Keratinocyte (primary cell): ENCODE measurements around the gene TP53AIP1. TPM values are rescaled to one million over a fixed set of nuclear protein-coding genes. Genes with fewer than 3 reads are reported as not detected.
A peak's percentile ranks its signal among the peaks of the same experiment; 100 is the strongest.

Source experiments
- DNase-seq: peaks from one replicate; pipeline ENCODE4 v3.0.0-alpha.2; 2011; ENCODE audit warnings: low read depth, missing footprints, low spot score
- FAIRE-seq: peaks from 2 replicates; lab custom pipeline; 2011; peaks lifted over from hg19 to GRCh38; lab: Jason Lieb, UNC
- H2AFZ ChIP-seq: 2 replicates; pipeline ENCODE4 v1.6.0; 2012; ENCODE audit warnings: low read length, control low read depth, inconsistent platforms; ENCODE audit not compliant: control insufficient read depth
- H3K27ac ChIP-seq: 2 replicates; pipeline ENCODE4 v1.5.1; 2011; ENCODE audit warnings: low read length; ENCODE audit not compliant: control insufficient read depth, insufficient read depth
- H3K27me3 ChIP-seq: 3 replicates; pipeline ENCODE4 v1.6.0; 2011; ENCODE audit warnings: low read length; ENCODE audit not compliant: control insufficient read depth, insufficient read depth; ENCODE audit errors: extremely low read depth
- H3K36me3 ChIP-seq, 2 experiments: 2 replicates in 1 of 2; 3 replicates in 1 of 2; pipeline ENCODE4 v1.5.1; 2011; ENCODE audit warnings: low read length in 2 of 2, mild to moderate bottlenecking in 1 of 2; ENCODE audit not compliant: control insufficient read depth in 2 of 2, insufficient read depth in 2 of 2; ENCODE audit errors: extremely low read depth in 1 of 2
- H3K4me1 ChIP-seq: 3 replicates; pipeline ENCODE4 v1.5.1; 2011; ENCODE audit warnings: low read length; ENCODE audit not compliant: control insufficient read depth, insufficient read depth; ENCODE audit errors: extremely low read depth
- H3K4me2 ChIP-seq: 3 replicates; pipeline ENCODE4 v1.6.0; 2011; ENCODE audit warnings: low read depth, low read length; ENCODE audit not compliant: control insufficient read depth, insufficient read depth; ENCODE audit errors: extremely low read depth
- H3K4me3 ChIP-seq, 3 experiments: fragments of 200-600 bp in 1 of 3; sonication (generic) in 1 of 3; 2 replicates in 2 of 3; 3 replicates in 1 of 3; pipeline ENCODE4 v1.5.1; 2011 to 2016; ENCODE audit warnings: low read length in 3 of 3, mild to moderate bottlenecking in 3 of 3, control low read depth in 2 of 3, inconsistent platforms in 1 of 3, low read depth in 1 of 3, mixed read lengths in 1 of 3, mixed run types in 1 of 3, moderate library complexity in 1 of 3; ENCODE audit not compliant: control insufficient read depth in 2 of 3, insufficient read depth in 2 of 3; ENCODE audit errors: extremely low read depth in 1 of 3
- H3K79me2 ChIP-seq: 2 replicates; pipeline ENCODE4 v1.6.0; 2012; ENCODE audit warnings: low read length; ENCODE audit not compliant: control insufficient read depth, insufficient read depth
- H3K9ac ChIP-seq: 3 replicates; pipeline ENCODE4 v1.6.0; 2011; ENCODE audit warnings: low read length; ENCODE audit not compliant: control insufficient read depth, insufficient read depth; ENCODE audit errors: extremely low read depth
- H3K9me1 ChIP-seq: 3 replicates; pipeline ENCODE4 v1.6.0; 2011; ENCODE audit warnings: low read length; ENCODE audit not compliant: control insufficient read depth, insufficient read depth; ENCODE audit errors: extremely low read depth
- H3K9me3 ChIP-seq: 2 replicates; pipeline ENCODE4 v1.5.1; 2012; ENCODE audit warnings: low read depth, low read length; ENCODE audit not compliant: control insufficient read depth
- H4K20me1 ChIP-seq: 3 replicates; pipeline ENCODE4 v1.6.0; 2011; ENCODE audit warnings: low read length; ENCODE audit not compliant: control insufficient read depth, insufficient read depth; ENCODE audit errors: extremely low read depth
- EZH2 ChIP-seq: IDR thresholded peaks from one replicate; pipeline ENCODE4 v1.6.1; 2012; ENCODE audit warnings: inconsistent platforms, mild to moderate bottlenecking, low read length, moderate library complexity
- dilution Hi-C: fragments of 300-500 bp; cut with MboI; formaldehyde crosslinking; loops from one replicate; pipeline ENCODE4 v1.7.0; 2020; ENCODE audit warnings: low sequenced_read_pairs; ENCODE audit not compliant: extremely low pct_ligation_motif_present
- polyA plus RNA-seq, 5 experiments: library from polyadenylated mRNA; depleted of rRNA in 3 of 5; stranded (reverse) in 3 of 5; stranded (forward) in 1 of 5; unstranded in 1 of 5; fragments of >200 nt; gene quantifications; 1 replicate in 1 of 5; 2 replicates in 3 of 5; 3 replicates in 1 of 5; pipeline versions ENCODE4 v1.2.1 to v1.2.3, GENCODE V29; 2011 to 2012; ENCODE audit warnings: missing spikeins in 2 of 5, low read depth in 1 of 5, low replicate concordance in 1 of 5
- TF ChIP-seq, protein P1 (sequence below), 3 experiments: IDR thresholded peaks in 1 of 3; conservative IDR thresholded peaks in 1 of 3; optimal IDR thresholded peaks in 1 of 3; 2 replicates in 2 of 3; 3 replicates in 1 of 3; pipeline versions ENCODE3 to v1.5.1; 2011; ENCODE audit warnings: low read length in 3 of 3, mild to moderate bottlenecking in 3 of 3, moderate library complexity in 2 of 3, control low read depth in 1 of 3, inconsistent platforms in 1 of 3; ENCODE audit not compliant: insufficient read depth in 2 of 3; ENCODE audit errors: extremely low read depth in 1 of 3

The TP53AIP1 gene
- polyA plus RNA-seq, 1 donor (not counting 4 experiments of a cell fraction or from before 2014, with no cell fraction given), result 37.1 TPM

DNA sequence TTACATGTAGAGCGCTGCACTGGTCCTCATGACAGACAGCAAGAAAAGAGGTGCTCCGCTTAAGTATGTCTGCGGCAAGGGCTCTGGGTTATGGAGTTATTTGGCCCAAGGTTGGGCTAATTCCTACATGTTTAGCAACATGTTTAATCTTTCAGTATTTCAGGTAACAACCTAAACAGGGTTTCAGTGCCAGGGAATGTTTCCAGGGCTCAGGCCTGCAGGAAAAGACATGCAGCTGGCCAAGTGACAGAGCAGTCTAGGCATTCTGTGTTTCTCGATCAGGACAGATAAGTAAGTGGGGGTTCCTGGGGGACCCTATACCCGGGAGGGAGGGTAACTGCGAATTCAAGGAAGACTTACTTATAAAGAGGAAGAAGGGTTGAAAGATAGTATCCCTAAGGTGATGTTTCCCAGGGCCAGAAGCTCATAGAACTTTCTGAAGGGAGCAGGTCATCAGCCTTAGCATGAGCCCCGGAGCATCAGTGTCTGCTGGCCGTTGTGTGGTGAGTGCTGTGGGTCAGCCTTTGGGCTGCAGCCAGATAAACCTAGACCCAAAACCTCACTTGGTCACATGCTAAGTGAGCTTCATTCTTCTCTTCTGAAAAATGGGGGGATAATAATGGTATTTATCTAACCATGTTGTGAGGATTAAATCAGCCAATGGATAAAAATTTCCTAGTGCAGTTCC, 33.1 kb downstream of the TP53AIP1 start:
- no peaks in the 10 kb centered on the region for H3K36me3 ChIP-seq
- dilution Hi-C loops, result no loop called here
- no peaks in the 10 kb centered on the region for H3K79me2 ChIP-seq
- peaks cover 43% of the 10 kb centered on the region for H3K4me1 ChIP-seq
- H3K4me3 ChIP-seq, result peak overlapping the region in 1 of 3 experiments; percentile 26
- no peak overlapping the region for H2AFZ ChIP-seq
- peak overlapping the region; percentile 77 for H3K27ac ChIP-seq
- TF ChIP-seq EZH2, result no peak
- TF ChIP-seq, protein P1, sequence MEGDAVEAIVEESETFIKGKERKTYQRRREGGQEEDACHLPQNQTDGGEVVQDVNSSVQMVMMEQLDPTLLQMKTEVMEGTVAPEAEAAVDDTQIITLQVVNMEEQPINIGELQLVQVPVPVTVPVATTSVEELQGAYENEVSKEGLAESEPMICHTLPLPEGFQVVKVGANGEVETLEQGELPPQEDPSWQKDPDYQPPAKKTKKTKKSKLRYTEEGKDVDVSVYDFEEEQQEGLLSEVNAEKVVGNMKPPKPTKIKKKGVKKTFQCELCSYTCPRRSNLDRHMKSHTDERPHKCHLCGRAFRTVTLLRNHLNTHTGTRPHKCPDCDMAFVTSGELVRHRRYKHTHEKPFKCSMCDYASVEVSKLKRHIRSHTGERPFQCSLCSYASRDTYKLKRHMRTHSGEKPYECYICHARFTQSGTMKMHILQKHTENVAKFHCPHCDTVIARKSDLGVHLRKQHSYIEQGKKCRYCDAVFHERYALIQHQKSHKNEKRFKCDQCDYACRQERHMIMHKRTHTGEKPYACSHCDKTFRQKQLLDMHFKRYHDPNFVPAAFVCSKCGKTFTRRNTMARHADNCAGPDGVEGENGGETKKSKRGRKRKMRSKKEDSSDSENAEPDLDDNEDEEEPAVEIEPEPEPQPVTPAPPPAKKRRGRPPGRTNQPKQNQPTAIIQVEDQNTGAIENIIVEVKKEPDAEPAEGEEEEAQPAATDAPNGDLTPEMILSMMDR (optimal IDR thresholded peaks at IDR 0.05 in 1 of 3, IDR thresholded peaks at IDR 0.05 in 1 of 3, conservative IDR thresholded peaks at IDR 0.05 in 1 of 3; ENCODE audit: extremely low read depth in 1 of 3, insufficient read depth in 2 of 3, low read length in 3 of 3), result no peak
- H4K20me1 ChIP-seq, result no peaks in the 10 kb centered on the region
- no peaks in the 10 kb centered on the region for H3K27me3 ChIP-seq
- H3K9me3 ChIP-seq, result no peaks in the 10 kb centered on the region
- DNase-seq (no peak), FAIRE-seq (peak; percentile 86)
- no peaks in the 10 kb centered on the region for H3K9me1 ChIP-seq
- H3K4me2 ChIP-seq, result peak overlapping the region; percentile 80
- no peak overlapping the region for H3K9ac ChIP-seq

DNA sequence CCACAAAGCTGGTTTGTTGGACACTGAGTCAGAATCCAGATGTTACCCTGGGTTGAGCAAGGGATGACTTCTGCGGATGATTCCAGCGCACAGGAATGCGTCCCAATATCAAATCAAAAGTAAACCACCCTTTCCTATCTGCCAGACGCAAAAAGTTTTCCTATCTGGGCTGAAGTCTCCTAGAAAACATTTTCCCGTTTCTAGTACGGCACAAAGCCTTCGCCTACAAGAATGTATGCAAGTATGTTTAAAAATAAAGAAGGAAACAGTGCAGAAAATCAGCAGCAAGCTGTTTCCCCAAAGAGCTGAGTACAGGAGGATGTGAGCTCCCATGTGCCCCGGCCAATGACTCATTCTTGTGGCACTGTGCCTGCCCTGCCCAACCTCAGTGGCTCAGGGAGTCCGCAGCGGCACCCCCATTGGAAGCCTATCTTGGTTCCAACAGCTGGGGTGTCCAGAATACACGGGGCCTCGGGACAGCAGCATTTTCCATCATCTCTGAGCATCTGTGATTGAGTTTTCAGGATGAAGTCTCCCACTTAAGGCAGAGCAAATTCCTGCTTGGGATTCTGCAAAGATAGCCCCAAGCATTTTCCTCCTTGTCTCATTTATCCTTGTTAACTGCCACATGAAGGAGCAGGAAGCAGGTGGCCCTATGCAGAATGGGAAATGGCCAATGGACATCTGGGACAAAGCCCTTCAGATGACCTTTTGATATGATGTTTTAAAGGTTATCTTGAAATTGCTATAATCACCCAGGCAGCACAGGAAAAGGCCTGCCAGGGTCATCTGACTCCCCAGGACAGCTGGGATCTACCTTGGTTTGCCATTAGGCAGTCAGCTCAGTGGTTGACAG, 34.1 kb downstream of the TP53AIP1 start:
- Histone ChIP-seq H4K20me1 (no peaks in the 10 kb centered on the region), H3K4me1 (peaks cover 47% of the 10 kb centered on the region), H3K27ac (peak overlapping the region; percentile 77), H3K4me3 (peak overlapping the region; percentile 11 to 45 (median 45)), H3K36me3 (no peaks in the 10 kb centered on the region), H3K9ac (peak overlapping the region; percentile 35), H3K4me2 (peak overlapping the region; percentile 80), H3K79me2 (no peaks in the 10 kb centered on the region), H3K27me3 (no peaks in the 10 kb centered on the region), H3K9me3 (no peaks in the 10 kb centered on the region), H2AFZ (peak overlapping the region; percentile 12), H3K9me1 (no peaks in the 10 kb centered on the region)
- peak; percentile 92 for FAIRE-seq
- TF ChIP-seq EZH2, result no peak
- TF ChIP-seq, protein P1 (optimal IDR thresholded peaks at IDR 0.05 in 1 of 3, IDR thresholded peaks at IDR 0.05 in 1 of 3, conservative IDR thresholded peaks at IDR 0.05 in 1 of 3; ENCODE audit: extremely low read depth in 1 of 3, insufficient read depth in 2 of 3, low read length in 3 of 3), result no peak
- dilution Hi-C loops, result no loop called here
- no peak for DNase-seq
